Activated CD4-positive, alpha-beta memory T cell treated with anti-CD3 and anti-CD28 coated beads, Interleukin-2, amount 10 ng/mL, durations not matched to agents 7 days and 5 days (primary cell): Measurements from ENCODE around the gene UBE3A. TPM values are rescaled to one million over a fixed set of nuclear protein-coding genes. Genes with fewer than 3 reads are reported as not detected.

Experiments used
- CTCF ChIA-PET: fragments of 350-600 bp; sonication (Branson Sonifier 250); formaldehyde crosslinking; loops from one replicate; lab custom pipeline; 2021; ENCODE audit warnings: antibody characterized with exemption, inconsistent platforms; lab: Charles Lee
- POLR2A ChIA-PET: fragments of 350-600 bp; sonication (Branson Sonifier 250); formaldehyde crosslinking; loops from one replicate; lab custom pipeline; 2021; ENCODE audit warnings: antibody characterized with exemption; lab: Charles Lee
- DNase-seq: peaks from one replicate; pipeline ENCODE4 v3.0.0-alpha.2; 2020
- H3K27ac Mint-ChIP-seq: one replicate; pipeline ENCODE4 v1.8.0; 2021; ENCODE audit warnings: mild to moderate bottlenecking, mixed read lengths
- H3K27me3 Mint-ChIP-seq: one replicate; pipeline ENCODE4 v1.8.0; 2021; ENCODE audit warnings: mixed read lengths
- H3K36me3 Mint-ChIP-seq: one replicate; pipeline ENCODE4 v1.8.0; 2021; ENCODE audit warnings: low read depth, mixed read lengths
- H3K4me1 Mint-ChIP-seq: one replicate; pipeline ENCODE4 v1.8.0; 2021; ENCODE audit warnings: mixed read lengths
- H3K4me3 Mint-ChIP-seq: one replicate; pipeline ENCODE4 v1.8.0; 2021; ENCODE audit warnings: mild to moderate bottlenecking, mixed read lengths
- H3K9me3 Mint-ChIP-seq: one replicate; pipeline ENCODE4 v1.8.0; 2021; ENCODE audit warnings: mixed read lengths
- total RNA-seq, 2 experiments: library from RNA; stranded (reverse); gene quantifications; one replicate each; pipeline ENCODE4 v1.2.3, GENCODE V29; 2021

UBE3A gene
- total RNA-seq = 10 to 100 TPM; 74.9 to 82.2 TPM

DNA sequence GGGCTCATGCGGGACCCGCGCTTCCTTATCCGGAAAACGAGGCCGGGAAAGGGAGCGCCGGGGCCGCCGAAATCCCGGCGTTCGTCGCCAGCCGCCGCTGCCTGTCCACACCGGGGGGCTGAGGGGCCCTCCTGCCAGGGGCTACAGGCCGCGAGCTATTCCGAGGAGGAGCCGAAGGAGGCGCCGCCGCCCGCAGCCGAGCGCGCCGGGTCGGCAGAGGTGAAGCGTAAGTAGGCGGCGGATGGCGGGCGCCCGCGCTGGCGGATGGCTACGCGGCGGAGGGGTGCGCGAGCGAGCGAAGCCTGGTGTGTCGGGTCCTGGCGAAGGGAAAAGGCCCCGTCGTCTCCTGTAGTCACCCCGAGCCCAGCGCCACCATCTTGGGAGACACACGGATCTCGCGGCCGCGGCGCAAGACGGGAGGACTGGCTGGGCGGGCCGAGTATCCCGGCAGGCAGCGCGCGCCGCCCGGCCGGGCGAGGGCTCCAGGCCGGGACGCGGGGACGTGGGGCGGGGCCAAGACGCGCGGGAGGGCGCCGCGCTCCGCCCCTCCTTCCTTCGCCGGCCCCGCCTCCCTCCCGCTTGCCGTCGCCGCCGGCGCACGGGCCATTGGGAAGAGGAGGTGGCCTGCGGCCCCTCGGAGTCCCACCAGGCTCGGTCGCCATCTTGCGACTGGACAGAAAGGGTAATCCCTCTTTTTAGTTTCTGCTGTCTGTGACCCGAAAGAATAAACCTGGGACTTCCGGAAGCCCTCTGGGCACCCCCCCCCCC is at the start of gene UBE3A:
Gene UBE3A (minus strand): TSS at position 424 of the 768 bp plus-strand sequence. CDS start 29,917 bp downstream, outside the sequence.
- Mint-ChIP-seq H3K27me3 (no peaks in the 10 kb centered on the region), H3K4me3 (peak within 1 kb of the TSS; percentile 89), H3K36me3 (peaks cover 24% of the 10 kb centered on the region), H3K27ac (peak within 1 kb of the TSS; percentile 82), H3K4me1 (peaks cover 35% of the 10 kb centered on the region), H3K9me3 (no peaks in the 10 kb centered on the region)
- ChIA-PET CTCF (no interaction called here), POLR2A (interaction anchor here (0.6 to 1.5 kb wide), 4 partner anchors 12 to 482 kb away, joined by 3 to 10 read pairs (median 4); no protein-coding TSS in a partner anchor)
- DNase-seq = peak; percentile 90

GRCh38 chr15:25487226-25487884 is 48.5 kb upstream of the UBE3A start:
- H3K27me3 Mint-ChIP-seq = no peaks in the 10 kb centered on the region
- H3K27ac Mint-ChIP-seq = no peak overlapping the region
- peaks cover 9% of the 10 kb centered on the region for H3K9me3 Mint-ChIP-seq
- no peaks in the 10 kb centered on the region for H3K4me1 Mint-ChIP-seq
- no peaks in the 10 kb centered on the region for H3K36me3 Mint-ChIP-seq
- ChIA-PET CTCF (no interaction called here), POLR2A (no interaction called here)
- DNase-seq = no peak
- no peak overlapping the region for H3K4me3 Mint-ChIP-seq

DNA sequence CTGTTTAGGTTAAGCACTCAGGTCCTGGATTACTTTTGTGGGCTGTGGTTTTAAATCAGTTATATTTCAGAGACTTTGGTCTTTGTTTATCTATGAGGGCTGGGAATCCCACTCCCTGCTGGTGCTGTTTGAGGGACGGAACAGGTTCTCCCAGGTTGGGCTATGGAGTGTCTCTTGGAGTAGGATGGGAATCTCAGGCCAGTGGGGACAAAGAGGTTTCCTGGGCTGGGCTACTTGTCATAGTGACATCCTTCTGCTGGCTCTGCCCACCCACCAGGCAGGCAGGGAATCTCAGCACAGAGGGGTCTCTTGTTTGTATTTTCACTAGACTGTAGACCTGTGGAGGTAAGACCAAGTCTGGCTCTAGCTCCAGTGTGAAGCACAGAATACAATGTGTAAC is 47.2 kb upstream of the UBE3A start:
- H3K27me3 Mint-ChIP-seq = no peaks in the 10 kb centered on the region
- H3K4me3 Mint-ChIP-seq = no peak overlapping the region
- no peaks in the 10 kb centered on the region for H3K4me1 Mint-ChIP-seq
- H3K27ac Mint-ChIP-seq = no peak overlapping the region
- ChIA-PET CTCF (no interaction called here), POLR2A (no interaction called here)
- DNase-seq = no peak
- H3K36me3 Mint-ChIP-seq = no peaks in the 10 kb centered on the region
- peaks cover 7% of the 10 kb centered on the region for H3K9me3 Mint-ChIP-seq

DNA sequence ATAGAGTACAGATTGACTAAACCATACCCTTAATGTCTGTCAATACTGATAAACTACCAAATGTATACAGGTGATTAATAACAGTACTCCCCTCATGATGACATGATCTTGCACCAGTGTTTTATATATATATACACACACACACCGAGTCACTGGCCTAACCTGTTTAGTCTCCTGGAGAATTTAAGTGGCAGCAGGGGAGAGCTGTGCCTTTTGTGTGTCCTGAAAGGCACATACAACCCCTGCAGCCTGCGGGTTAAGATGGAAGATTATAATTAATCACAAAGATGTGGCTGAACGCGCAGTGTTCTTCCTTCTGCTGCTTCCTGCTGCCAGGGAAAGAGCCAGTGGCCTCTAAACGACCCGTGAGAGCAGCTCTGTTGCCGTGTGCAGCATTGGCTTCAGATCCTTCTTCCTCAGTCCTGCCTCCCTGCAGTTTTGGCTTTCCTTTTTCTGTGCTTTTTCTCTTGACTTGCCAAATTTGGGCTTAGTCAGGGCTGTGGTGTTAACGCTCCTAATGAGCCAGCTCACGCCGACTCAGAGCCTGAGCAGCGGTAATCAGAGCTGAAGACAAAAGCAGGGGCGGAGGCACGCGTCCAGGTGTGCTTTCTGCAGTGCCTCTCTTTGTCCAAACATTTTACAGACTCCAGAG is 42.5 kb upstream of the UBE3A start:
- POLR2A ChIA-PET = no interaction called here
- Mint-ChIP-seq H3K4me3 (no peak overlapping the region), H3K36me3 (no peaks in the 10 kb centered on the region), H3K4me1 (no peaks in the 10 kb centered on the region), H3K27ac (no peak overlapping the region), H3K9me3 (no peaks in the 10 kb centered on the region), H3K27me3 (no peaks in the 10 kb centered on the region)
- DNase-seq = no peak
- CTCF ChIA-PET = no interaction called here

DNA sequence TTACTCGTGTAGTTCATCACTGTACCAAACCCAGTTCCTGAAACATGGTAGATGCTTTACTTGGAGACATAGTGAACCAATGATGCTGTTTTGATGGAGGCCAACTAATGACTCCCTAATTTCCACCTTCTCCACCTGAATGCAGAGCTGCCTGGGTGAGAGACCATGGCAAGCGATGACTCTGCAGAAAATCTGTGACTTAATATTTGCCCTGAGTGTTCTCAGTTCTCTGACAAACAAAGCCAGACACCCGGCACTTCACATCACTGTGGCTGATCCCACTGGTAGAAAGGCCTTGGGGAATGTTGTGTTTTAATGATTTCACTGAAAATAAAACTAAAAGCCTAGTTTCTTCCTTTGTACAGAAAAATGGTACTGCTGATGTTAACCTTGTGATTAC is 39.5 kb upstream of the UBE3A start:
- DNase-seq = no peak
- no peaks in the 10 kb centered on the region for H3K4me1 Mint-ChIP-seq
- H3K9me3 Mint-ChIP-seq = peaks cover 4% of the 10 kb centered on the region
- no peak overlapping the region for H3K4me3 Mint-ChIP-seq
- no peaks in the 10 kb centered on the region for H3K36me3 Mint-ChIP-seq
- ChIA-PET CTCF (no interaction called here), POLR2A (no interaction called here)
- H3K27me3 Mint-ChIP-seq = no peaks in the 10 kb centered on the region
- H3K27ac Mint-ChIP-seq = no peak overlapping the region

GRCh38 chr15:25477816-25478215 is 39.0 kb upstream of the UBE3A start:
- H3K9me3 Mint-ChIP-seq = peaks cover 4% of the 10 kb centered on the region
- H3K4me3 Mint-ChIP-seq = no peak overlapping the region
- DNase-seq = no peak
- CTCF ChIA-PET = no interaction called here
- H3K27me3 Mint-ChIP-seq = no peaks in the 10 kb centered on the region
- no peak overlapping the region for H3K27ac Mint-ChIP-seq
- no peaks in the 10 kb centered on the region for H3K4me1 Mint-ChIP-seq
- POLR2A ChIA-PET = no interaction called here
- no peaks in the 10 kb centered on the region for H3K36me3 Mint-ChIP-seq

- no peak for DNase-seq
- Mint-ChIP-seq H3K4me1 (no peaks in the 10 kb centered on the region), H3K9me3 (peaks cover 5% of the 10 kb centered on the region), H3K27ac (no peak overlapping the region), H3K36me3 (no peaks in the 10 kb centered on the region), H3K27me3 (peaks cover 1% of the 10 kb centered on the region), H3K4me3 (no peak overlapping the region)
- CTCF ChIA-PET = interaction anchor here (0.7 kb wide), 1 partner anchor 1623 kb away, joined by 3 read pairs; no protein-coding TSS in a partner anchor
- POLR2A ChIA-PET = no interaction called here
Measured at GRCh38 chr15:25474251-25474650, 35.4 kb upstream of the UBE3A start.

DNA sequence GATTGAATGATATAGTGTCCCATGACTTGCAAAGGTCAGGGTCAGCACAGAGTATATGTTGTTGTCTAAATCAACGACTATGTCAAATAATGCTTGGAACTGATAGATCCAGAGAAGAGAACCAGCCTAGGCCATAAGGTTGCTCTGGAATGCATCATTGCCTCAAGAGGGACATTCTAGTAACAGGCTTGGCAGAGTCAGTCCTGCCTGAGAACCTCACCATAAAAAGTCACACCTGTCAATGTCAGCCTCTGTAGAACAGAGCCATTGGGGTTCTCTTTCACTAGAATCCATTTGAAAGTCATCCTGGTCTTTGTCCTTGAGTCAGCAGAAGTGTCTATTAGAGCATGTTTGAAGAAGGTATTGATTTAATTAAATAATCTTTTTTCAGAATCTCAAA is 31.4 kb upstream of the UBE3A start:
- Mint-ChIP-seq H3K9me3 (peaks cover 13% of the 10 kb centered on the region), H3K4me3 (no peak overlapping the region), H3K36me3 (no peaks in the 10 kb centered on the region), H3K27ac (no peak overlapping the region), H3K4me1 (no peaks in the 10 kb centered on the region), H3K27me3 (peaks cover 1% of the 10 kb centered on the region)
- ChIA-PET CTCF (no interaction called here), POLR2A (no interaction called here)
- no peak for DNase-seq

DNA sequence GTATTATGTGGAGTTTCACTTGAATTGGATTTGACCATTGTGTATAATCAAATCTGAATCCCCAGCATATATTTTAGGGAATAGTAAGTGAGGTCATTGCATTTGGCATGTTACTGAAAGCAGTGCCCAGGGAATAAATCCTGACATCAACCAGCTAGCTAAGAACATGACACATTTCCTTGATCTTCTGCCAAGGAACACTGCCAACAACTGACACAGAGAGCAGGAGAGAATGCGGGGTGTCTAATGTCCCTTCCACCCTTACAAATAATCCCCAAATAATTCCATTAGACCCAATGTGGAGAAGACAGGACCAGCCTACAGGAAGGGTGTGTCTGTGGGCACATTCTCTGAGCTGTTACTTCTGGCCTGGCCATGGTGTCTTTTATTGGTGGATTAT is 30.6 kb upstream of the UBE3A start:
- no peaks in the 10 kb centered on the region for H3K4me1 Mint-ChIP-seq
- H3K36me3 Mint-ChIP-seq = no peaks in the 10 kb centered on the region
- no peak for DNase-seq
- CTCF ChIA-PET = interaction anchor here (0.9 kb wide), 1 partner anchor 39 kb away, joined by 3 read pairs; no protein-coding TSS in a partner anchor
- H3K4me3 Mint-ChIP-seq = no peak overlapping the region
- POLR2A ChIA-PET = no interaction called here
- H3K27ac Mint-ChIP-seq = no peak overlapping the region
- peaks cover 1% of the 10 kb centered on the region for H3K27me3 Mint-ChIP-seq
- H3K9me3 Mint-ChIP-seq = peaks cover 14% of the 10 kb centered on the region

GRCh38 chr15:25468611-25469010 is 29.8 kb upstream of the UBE3A start:
- ChIA-PET POLR2A (no interaction called here), CTCF (interaction anchor here (0.9 kb wide), 1 partner anchor 40 kb away, joined by 3 read pairs; no protein-coding TSS in a partner anchor)
- Mint-ChIP-seq H3K9me3 (peaks cover 11% of the 10 kb centered on the region), H3K36me3 (no peaks in the 10 kb centered on the region), H3K27me3 (peaks cover 1% of the 10 kb centered on the region), H3K27ac (no peak overlapping the region), H3K4me3 (no peak overlapping the region), H3K4me1 (no peaks in the 10 kb centered on the region)
- no peak for DNase-seq

GRCh38 chr15:25465835-25466234 is 27.0 kb upstream of the UBE3A start:
- Mint-ChIP-seq H3K27me3 (no peaks in the 10 kb centered on the region), H3K9me3 (peaks cover 11% of the 10 kb centered on the region), H3K4me3 (no peak overlapping the region), H3K4me1 (no peaks in the 10 kb centered on the region), H3K27ac (no peak overlapping the region), H3K36me3 (no peaks in the 10 kb centered on the region)
- ChIA-PET POLR2A (no interaction called here), CTCF (no interaction called here)
- no peak for DNase-seq

DNA sequence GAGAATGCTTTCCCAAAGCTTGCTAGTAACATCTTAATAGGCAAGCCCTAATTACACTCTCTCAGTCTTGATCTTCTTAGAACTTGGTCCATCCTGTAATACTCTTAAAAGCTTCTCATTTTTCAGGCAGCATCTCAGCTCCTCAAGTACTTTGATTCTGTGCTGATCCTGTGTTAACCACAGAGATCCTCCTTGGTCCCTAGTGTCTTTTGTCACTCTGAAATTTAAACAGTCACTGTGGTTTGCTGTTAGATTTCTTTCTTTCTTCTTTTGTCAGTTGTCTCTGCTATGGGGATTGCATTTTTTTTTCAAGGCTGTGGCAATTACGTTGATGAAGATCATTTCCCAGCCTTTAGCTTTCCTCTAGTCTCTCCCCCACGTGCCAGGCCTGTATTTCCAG is 26.0 kb upstream of the UBE3A start:
- Mint-ChIP-seq H3K4me3 (no peak overlapping the region), H3K27ac (no peak overlapping the region), H3K27me3 (no peaks in the 10 kb centered on the region), H3K9me3 (peaks cover 11% of the 10 kb centered on the region), H3K4me1 (no peaks in the 10 kb centered on the region), H3K36me3 (no peaks in the 10 kb centered on the region)
- ChIA-PET POLR2A (no interaction called here), CTCF (no interaction called here)
- DNase-seq = no peak

- POLR2A ChIA-PET = no interaction called here
- CTCF ChIA-PET = no interaction called here
Measured at GRCh38 chr15:25464383-25464782, 25.6 kb upstream of the UBE3A start.

More at GRCh38 chr15:25464383-25464782, 25.6 kb upstream of the UBE3A start:
- Mint-ChIP-seq H3K27ac (no peak overlapping the region), H3K4me3 (no peak overlapping the region), H3K9me3 (peaks cover 11% of the 10 kb centered on the region), H3K27me3 (no peaks in the 10 kb centered on the region), H3K36me3 (no peaks in the 10 kb centered on the region), H3K4me1 (no peaks in the 10 kb centered on the region)
- no peak for DNase-seq
